HG02588 (cell line): ENCODE data around the gene QRICH2.
A peak's percentile ranks its signal among the peaks of the same experiment; 100 is the strongest.
"Not testable (repeated sequence)": the region's sequence is repeated elsewhere in the genome, so short reads cannot be mapped to it uniquely, and the experiment has no call there.

Source experiments
- ATAC-seq: cut with Tn5 transposase; IDR thresholded peaks from one replicate; pipeline ENCODE4 v1.9.1; 2021; ENCODE audit warnings: mild to moderate bottlenecking, moderate library complexity; ENCODE audit not compliant: unreplicated experiment

QRICH2 gene

GRCh38 chr17:76327696-76328095 is 19.6 kb upstream of the QRICH2 start:
- ATAC-seq = no peak

DNA sequence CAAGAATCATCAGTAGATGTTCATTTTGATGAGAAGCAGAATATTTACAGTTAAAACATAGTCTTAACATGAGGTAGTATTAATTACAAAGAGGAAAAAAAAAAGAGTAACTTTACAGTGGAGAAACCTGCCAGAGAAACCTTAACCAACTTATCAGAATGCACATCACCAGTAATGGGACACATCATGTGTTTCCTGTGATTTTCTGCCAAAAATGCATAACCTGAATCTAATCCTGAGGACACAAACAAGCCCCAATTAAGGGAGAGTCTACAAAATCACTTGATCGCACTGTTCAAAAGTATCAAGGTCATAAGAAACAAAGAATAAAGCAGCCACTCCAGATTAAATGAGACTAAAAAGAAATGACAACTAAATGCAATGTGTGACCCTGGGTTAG is 18.2 kb upstream of the QRICH2 start:
- ATAC-seq = no peak

GRCh38 chr17:76318586-76318985 is 10.5 kb upstream of the QRICH2 start:
- ATAC-seq = no peak

- no peak for ATAC-seq
Observed at GRCh38 chr17:76317535-76317934, 9.5 kb upstream of the QRICH2 start.

- ATAC-seq = no peak
Observed at GRCh38 chr17:76314392-76315227, 6.5 kb upstream of the QRICH2 start.

GRCh38 chr17:76312735-76313134 is 4.7 kb upstream of the QRICH2 start:
- no peak for ATAC-seq

DNA sequence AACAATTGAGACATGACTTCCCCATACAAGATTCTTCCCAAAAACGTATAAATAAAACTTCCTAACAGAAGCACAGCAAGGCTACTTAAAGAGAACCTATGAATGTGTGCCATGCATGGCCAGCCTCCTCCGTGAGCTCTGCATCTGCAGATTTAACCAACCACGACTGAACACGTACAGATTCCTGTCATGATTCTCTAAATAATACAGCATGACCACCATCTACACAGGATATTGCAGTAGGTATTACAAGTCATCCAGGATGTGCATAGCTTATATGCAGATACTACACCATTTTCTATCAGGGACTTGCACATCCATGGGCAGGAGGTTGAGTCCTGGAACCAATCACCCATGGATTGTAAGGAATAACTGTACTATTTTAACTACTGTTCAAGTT is 1.4 kb upstream of the QRICH2 start:
- ATAC-seq = no peak

DNA sequence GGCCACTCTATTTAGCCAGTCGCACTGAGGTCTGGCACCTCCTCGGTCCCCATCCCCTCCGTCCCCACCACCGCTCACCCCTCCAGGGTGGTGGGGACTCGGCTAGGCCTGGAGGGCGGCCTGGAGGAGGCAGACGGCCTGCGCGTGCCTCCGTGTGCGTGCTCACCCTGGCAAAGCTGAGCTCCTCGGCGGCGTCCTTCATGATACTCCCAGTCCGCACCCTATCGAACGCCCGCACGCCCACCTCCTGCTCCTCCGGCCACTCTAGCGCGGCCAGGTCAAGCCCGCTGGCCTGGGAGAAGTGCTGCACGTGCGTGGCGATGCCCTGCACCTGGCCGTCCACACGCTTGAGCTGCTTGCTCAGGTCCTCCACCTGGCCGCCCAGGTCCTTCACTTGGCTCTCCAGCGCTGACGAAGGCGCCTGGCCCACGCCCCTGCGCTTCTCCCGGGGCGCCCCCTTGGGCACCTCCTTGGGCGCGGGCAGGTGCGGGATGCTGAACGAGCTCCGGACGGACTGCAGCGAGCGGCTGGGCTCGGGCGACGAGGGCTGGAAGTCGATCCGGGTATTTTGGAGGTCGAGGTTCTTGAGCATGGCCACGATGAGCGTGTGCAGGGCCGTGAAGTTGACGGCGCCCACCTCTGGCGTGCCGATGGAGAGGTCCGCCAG is 644 bp downstream of the QRICH2 start:
- no peak for ATAC-seq

GRCh38 chr17:76305135-76305454 is 3.0 kb downstream of the QRICH2 start:
- ATAC-seq = not testable (repeated sequence)

GRCh38 chr17:76304226-76305134 is 3.6 kb downstream of the QRICH2 start:
- ATAC-seq = no peak

- ATAC-seq = no peak
Observed at GRCh38 chr17:76297436-76297835, 10.6 kb downstream of the QRICH2 start.

- ATAC-seq = no peak
Observed at GRCh38 chr17:76296889-76297288, 11.2 kb downstream of the QRICH2 start.

- no peak for ATAC-seq
Observed at GRCh38 chr17:76296186-76296585, 11.9 kb downstream of the QRICH2 start.

DNA sequence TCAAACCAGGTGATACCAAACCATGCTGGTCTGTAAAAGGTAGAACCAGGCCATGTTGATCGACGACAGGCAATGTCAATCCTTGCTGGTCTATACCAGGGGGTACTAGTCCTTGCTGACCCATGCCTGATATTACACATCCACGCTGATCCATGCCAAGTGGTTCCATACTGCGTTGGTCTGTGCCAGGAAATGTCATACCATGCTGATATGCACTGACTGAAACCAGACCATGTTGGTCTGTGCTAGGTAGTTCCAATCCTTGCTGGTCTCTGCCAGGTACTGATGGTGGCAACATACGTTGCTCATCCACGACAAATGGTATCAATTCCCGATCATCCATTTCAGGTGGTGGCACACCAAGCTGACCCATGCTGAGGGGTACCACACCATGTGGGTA is 15.0 kb downstream of the QRICH2 start:
- ATAC-seq = no peak

- no peak for ATAC-seq
Observed at GRCh38 chr17:76292567-76292966, 15.5 kb downstream of the QRICH2 start.

- no peak for ATAC-seq
Observed at GRCh38 chr17:76281573-76282371, 26.3 kb downstream of the QRICH2 start.

DNA sequence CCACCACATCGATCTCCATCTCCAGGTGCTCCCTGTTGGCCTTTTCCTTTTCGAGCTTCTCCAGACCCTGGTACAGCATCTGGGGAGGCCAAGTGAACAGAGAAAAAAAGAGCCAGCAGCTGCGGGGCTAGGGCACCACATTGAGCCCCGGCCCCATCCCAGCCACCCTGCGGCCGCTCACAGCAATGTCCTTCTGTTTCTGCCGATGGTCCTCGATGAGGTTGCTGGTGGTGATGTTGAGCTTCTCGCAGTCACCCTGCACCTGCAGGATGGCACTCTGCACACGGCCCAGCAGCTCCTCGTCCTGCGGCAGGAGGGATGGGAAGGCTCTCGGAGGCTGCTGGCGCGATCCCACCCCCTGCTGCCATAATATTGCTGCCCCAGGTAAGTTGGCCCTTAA is 27.4 kb downstream of the QRICH2 start:
- no peak for ATAC-seq

GRCh38 chr17:76279742-76280287 is 28.3 kb downstream of the QRICH2 start:
- ATAC-seq = no peak

- peak; percentile 55 for ATAC-seq
Observed at GRCh38 chr17:76278952-76279741, 28.9 kb downstream of the QRICH2 start.
